Endothelial cell of umbilical vein (primary cell): ENCODE measurements around the gene FOXL3. TPM values are rescaled to one million over a fixed set of nuclear protein-coding genes. Genes with fewer than 3 reads are reported as not detected.

Experiments
- BruUV-seq: library from RNA; stranded (reverse); fragments of 400-500 nt; replicated peaks from 2 replicates; lab custom pipeline; 2021; lab: Mats Ljungman, UMichigan
- CTCF ChIA-PET: fragments of 300-600, 350-600 bp; sonication (Branson Sonifier 250); formaldehyde crosslinking; loops from one replicate; lab custom pipeline; 2021; ENCODE audit warnings: antibody characterized with exemption, inconsistent platforms; lab: Charles Lee
- POLR2A ChIA-PET: fragments of 300-600, 350-600 bp; sonication (Branson Sonifier 250); formaldehyde crosslinking; loops from one replicate; lab custom pipeline; 2021; ENCODE audit warnings: antibody characterized with exemption, inconsistent platforms; lab: Charles Lee
- DNase-seq: peaks from one replicate; pipeline ENCODE4 v3.0.0-alpha.2; 2011; ENCODE audit warnings: low read depth, low spot score
- FAIRE-seq: peaks from 2 replicates; lab custom pipeline; 2011; peaks lifted over from hg19 to GRCh38; lab: Jason Lieb, UNC
- H2AFZ ChIP-seq: 2 replicates; pipeline ENCODE4 v1.6.0; 2012; ENCODE audit warnings: low read depth, low read length, control low read depth, inconsistent platforms
- H3K27ac ChIP-seq: 2 replicates; pipeline ENCODE4 v1.5.1; 2011; ENCODE audit warnings: low read depth, mild to moderate bottlenecking, control low read depth, low read length, moderate library complexity; ENCODE audit not compliant: insufficient read depth
- H3K27me3 ChIP-seq, 2 experiments: 2 replicates each; pipeline versions ENCODE4 v1.6.0 to v1.6.1; 2011; ENCODE audit warnings: low read length in 2 of 2, mixed read lengths in 1 of 2; ENCODE audit not compliant: control insufficient read depth in 2 of 2, insufficient read depth in 2 of 2
- H3K36me3 ChIP-seq, 2 experiments: 2 replicates in 1 of 2; 3 replicates in 1 of 2; pipeline ENCODE4 v1.5.1; 2011; ENCODE audit warnings: low read length in 2 of 2, mild to moderate bottlenecking in 1 of 2, moderate library complexity in 1 of 2; ENCODE audit not compliant: control insufficient read depth in 2 of 2, insufficient read depth in 2 of 2; ENCODE audit errors: extremely low read depth in 1 of 2
- H3K4me1 ChIP-seq: 3 replicates; pipeline ENCODE4 v1.5.1; 2011; ENCODE audit warnings: mild to moderate bottlenecking, low read length; ENCODE audit not compliant: control insufficient read depth, insufficient read depth; ENCODE audit errors: extremely low read depth
- H3K4me2 ChIP-seq: 2 replicates; pipeline ENCODE4 v1.6.1; 2011; ENCODE audit warnings: low read length, control low read depth, mixed read lengths; ENCODE audit not compliant: insufficient read depth
- H3K4me3 ChIP-seq, 3 experiments: fragments of 200-600 bp in 1 of 3; sonication (generic), shearing (Covaris generic) in 1 of 3; replicated peaks in 1 of 3; 2 replicates each; pipeline ENCODE4 v1.5.1; 2011 to 2016; ENCODE audit warnings: control low read depth in 3 of 3, low read length in 3 of 3, mild to moderate bottlenecking in 2 of 3, inconsistent platforms in 1 of 3, low read depth in 1 of 3, moderate library complexity in 1 of 3; ENCODE audit not compliant: insufficient read depth in 1 of 3
- H3K79me2 ChIP-seq: 2 replicates; pipeline ENCODE4 v1.6.0; 2012; ENCODE audit warnings: low read length, inconsistent platforms; ENCODE audit not compliant: control insufficient read depth, insufficient read depth
- H3K9ac ChIP-seq: replicated peaks from 2 replicates; pipeline ENCODE3; 2011; ENCODE audit warnings: low read length, control low read depth; ENCODE audit not compliant: insufficient read depth; ENCODE audit errors: extremely low read depth
- H3K9me1 ChIP-seq: replicated peaks from 3 replicates; pipeline ENCODE4 v1.6.0; 2011; ENCODE audit warnings: mild to moderate bottlenecking, low read length; ENCODE audit not compliant: control insufficient read depth, insufficient read depth; ENCODE audit errors: extremely low read depth
- H3K9me3 ChIP-seq: replicated peaks from 2 replicates; pipeline ENCODE4 v1.5.1; 2012; ENCODE audit warnings: low read length, inconsistent platforms; ENCODE audit not compliant: control insufficient read depth, insufficient read depth
- H4K20me1 ChIP-seq: replicated peaks from 2 replicates; pipeline ENCODE3; 2011; ENCODE audit warnings: mild to moderate bottlenecking, low read length; ENCODE audit not compliant: control insufficient read depth, insufficient read depth; ENCODE audit errors: extremely low read depth
- EZH2 ChIP-seq: IDR thresholded peaks from 2 replicates; pipeline ENCODE4 v1.6.1; 2012; ENCODE audit warnings: borderline replicate concordance, low read depth, mild to moderate bottlenecking, moderate library complexity, low read length, inconsistent platforms; ENCODE audit not compliant: severe bottlenecking
- FOS ChIP-seq: IDR thresholded peaks from 2 replicates; pipeline ENCODE4 v1.6.1; 2011; ENCODE audit warnings: mild to moderate bottlenecking, low read length, moderate library complexity, borderline replicate concordance; ENCODE audit not compliant: insufficient read depth
- GATA2 ChIP-seq: IDR thresholded peaks from 2 replicates; pipeline ENCODE4 v1.7.0; 2011; ENCODE audit warnings: low read depth, mild to moderate bottlenecking, moderate library complexity, mixed read lengths, low read length; ENCODE audit not compliant: insufficient read length, insufficient read depth
- JUN ChIP-seq: IDR thresholded peaks from 2 replicates; pipeline ENCODE4 v1.6.1; 2011; ENCODE audit warnings: borderline replicate concordance, low read depth; ENCODE audit not compliant: insufficient read length, insufficient read depth
- MAX ChIP-seq: IDR thresholded peaks from 2 replicates; pipeline ENCODE4 v1.6.1; 2011; ENCODE audit not compliant: insufficient read depth, insufficient read length
- MYC ChIP-seq: IDR thresholded peaks from one replicate; pipeline ENCODE4 v1.6.1; 2011; ENCODE audit warnings: mild to moderate bottlenecking, low read depth, low read length
- POLR2A ChIP-seq: IDR thresholded peaks from 2 replicates; pipeline ENCODE4 v1.6.1; 2012; ENCODE audit warnings: low read depth, mild to moderate bottlenecking, control low read depth, low read length
- POLR2AphosphoS5 ChIP-seq: IDR thresholded peaks from 2 replicates; pipeline ENCODE4 v1.6.1; 2012; ENCODE audit warnings: low read depth, mild to moderate bottlenecking, control low read depth, low read length, moderate library complexity; ENCODE audit not compliant: insufficient read depth
- dilution Hi-C: fragments of 300-500 bp; cut with MboI; formaldehyde crosslinking; loops from one replicate; pipeline ENCODE4 v1.15.0; 2019; ENCODE audit warnings: low sequenced_read_pairs; ENCODE audit not compliant: extremely low pct_ligation_motif_present
- intact Hi-C: fragments of 100-400 bp; cut with micrococcal nuclease; formaldehyde crosslinking; loops from one replicate; pipeline ENCODE4 v1.10.0; 2022
- polyA plus RNA-seq, 4 experiments: library from polyadenylated mRNA; depleted of rRNA in 3 of 4; stranded (reverse) in 3 of 4; unstranded in 1 of 4; fragments of >200 nt; gene quantifications; 2 replicates each; pipeline versions ENCODE4 v1.2.1 to v1.2.3, GENCODE V29; 2011 to 2012; ENCODE audit warnings: missing spikeins in 1 of 4
- total RNA-seq: library from RNA; stranded (reverse); gene quantifications from 2 replicates; pipeline ENCODE4 v1.2.3, GENCODE V29; 2021
- TF ChIP-seq, protein P1 (sequence below), 2 donors: IDR thresholded peaks; 1 replicate in 1 of 2; 2 replicates in 1 of 2; pipeline ENCODE4 v1.5.1; 2011; ENCODE audit warnings: low read length in 2 of 2, mild to moderate bottlenecking in 2 of 2, moderate library complexity in 2 of 2, control low read depth in 1 of 2, inconsistent platforms in 1 of 2, low read depth in 1 of 2; ENCODE audit not compliant: insufficient read depth in 1 of 2; ENCODE audit errors: extremely low read depth in 1 of 2

Gene FOXL3
- total and polyA plus RNA-seq, 2 donors (not counting 3 experiments of a cell fraction or from before 2014, with no cell fraction given), result not detected

GRCh38 chr7:322708-323111 lies 32.7 kb downstream of the FOXL3 start:
- no peak for DNase-seq
- no peaks in the 10 kb centered on the region for H4K20me1 ChIP-seq
- BruUV-seq, result no TSS peak
- peaks cover 0 to 11% of the 10 kb centered on the region in 2 experiments for H3K27me3 ChIP-seq
- CTCF ChIA-PET, result interaction anchor here (1.0 to 2.0 kb wide), 10 partner anchors 175 to 670 kb away, joined by 3 to 13 read pairs (median 6); partner anchors contain the start of gene PDGFA
- H3K4me3 ChIP-seq, result no peak overlapping the region
- POLR2A ChIA-PET, result no interaction called here
- H3K27ac ChIP-seq, result no peak overlapping the region
- TF ChIP-seq POLR2A (no peak), MYC (no peak), FOS (no peak), POLR2AphosphoS5 (no peak), JUN (no peak), MAX (no peak), EZH2 (no peak), GATA2 (no peak)
- TF ChIP-seq, protein P1, sequence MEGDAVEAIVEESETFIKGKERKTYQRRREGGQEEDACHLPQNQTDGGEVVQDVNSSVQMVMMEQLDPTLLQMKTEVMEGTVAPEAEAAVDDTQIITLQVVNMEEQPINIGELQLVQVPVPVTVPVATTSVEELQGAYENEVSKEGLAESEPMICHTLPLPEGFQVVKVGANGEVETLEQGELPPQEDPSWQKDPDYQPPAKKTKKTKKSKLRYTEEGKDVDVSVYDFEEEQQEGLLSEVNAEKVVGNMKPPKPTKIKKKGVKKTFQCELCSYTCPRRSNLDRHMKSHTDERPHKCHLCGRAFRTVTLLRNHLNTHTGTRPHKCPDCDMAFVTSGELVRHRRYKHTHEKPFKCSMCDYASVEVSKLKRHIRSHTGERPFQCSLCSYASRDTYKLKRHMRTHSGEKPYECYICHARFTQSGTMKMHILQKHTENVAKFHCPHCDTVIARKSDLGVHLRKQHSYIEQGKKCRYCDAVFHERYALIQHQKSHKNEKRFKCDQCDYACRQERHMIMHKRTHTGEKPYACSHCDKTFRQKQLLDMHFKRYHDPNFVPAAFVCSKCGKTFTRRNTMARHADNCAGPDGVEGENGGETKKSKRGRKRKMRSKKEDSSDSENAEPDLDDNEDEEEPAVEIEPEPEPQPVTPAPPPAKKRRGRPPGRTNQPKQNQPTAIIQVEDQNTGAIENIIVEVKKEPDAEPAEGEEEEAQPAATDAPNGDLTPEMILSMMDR (IDR thresholded peaks at IDR 0.05; ENCODE audit: extremely low read depth in 1 of 2, insufficient read depth in 1 of 2, low read depth in 1 of 2, low read length in 2 of 2), result no peak
- H2AFZ ChIP-seq, result no peak overlapping the region
- no peaks in the 10 kb centered on the region for H3K4me1 ChIP-seq
- dilution Hi-C loops, result no loop called here
- H3K79me2 ChIP-seq, result no peaks in the 10 kb centered on the region
- no peaks in the 10 kb centered on the region for H3K9me1 ChIP-seq
- no peak for FAIRE-seq
- intact Hi-C loops, result loop anchor here (1.0 kb wide), 3 partner anchors 314 to 551 kb away; no protein-coding TSS in a partner anchor
- H3K9me3 ChIP-seq, result no peaks in the 10 kb centered on the region
- no peak overlapping the region for H3K9ac ChIP-seq
- no peaks in the 10 kb centered on the region for H3K36me3 ChIP-seq
- no peak overlapping the region for H3K4me2 ChIP-seq
